Neural crest cell (in vitro differentiated cells): ENCODE measurements around the gene PTPN22. TPM values are rescaled to one million over a fixed set of nuclear protein-coding genes. Genes with fewer than 3 reads are reported as not detected.

ENCODE experiments used
- DNase-seq: peaks from one replicate; pipeline ENCODE4 v3.0.0; 2021; ENCODE audit warnings: low read depth, mixed read lengths, low spot score
- H3K27ac Mint-ChIP-seq: one replicate; pipeline ENCODE4 v1.8.0; 2021; ENCODE audit warnings: mild to moderate bottlenecking, mixed read lengths; ENCODE audit not compliant: unreplicated experiment
- H3K27me3 Mint-ChIP-seq: 2 replicates; pipeline ENCODE4 v1.8.0; 2021; ENCODE audit warnings: low read depth, mild to moderate bottlenecking, mixed read lengths
- H3K36me3 Mint-ChIP-seq: 2 replicates; pipeline ENCODE4 v1.8.0; 2021; ENCODE audit warnings: low read depth, mild to moderate bottlenecking, mixed read lengths
- H3K4me1 Mint-ChIP-seq: 2 replicates; pipeline ENCODE4 v1.8.0; 2021; ENCODE audit warnings: mixed read lengths
- H3K4me3 Mint-ChIP-seq: one replicate; pipeline ENCODE4 v1.8.0; 2021; ENCODE audit warnings: mild to moderate bottlenecking, mixed read lengths
- H3K9me3 Mint-ChIP-seq: 2 replicates; pipeline ENCODE4 v1.8.0; 2021; ENCODE audit warnings: mixed read lengths
- total RNA-seq: library from RNA; stranded (reverse); gene quantifications from 2 replicates; pipeline ENCODE4 v1.2.1, GENCODE V29; 2021
- TF ChIP-seq, protein P1 (sequence below): fragments of 200-600 bp; sonication (generic); conservative IDR thresholded peaks from 2 replicates; pipeline ENCODE4 v1.5.0; 2021; ENCODE audit warnings: antibody characterized with exemption, mild to moderate bottlenecking

The PTPN22 gene
- total RNA-seq, 1 donor from 2014 or later: not detected

DNA sequence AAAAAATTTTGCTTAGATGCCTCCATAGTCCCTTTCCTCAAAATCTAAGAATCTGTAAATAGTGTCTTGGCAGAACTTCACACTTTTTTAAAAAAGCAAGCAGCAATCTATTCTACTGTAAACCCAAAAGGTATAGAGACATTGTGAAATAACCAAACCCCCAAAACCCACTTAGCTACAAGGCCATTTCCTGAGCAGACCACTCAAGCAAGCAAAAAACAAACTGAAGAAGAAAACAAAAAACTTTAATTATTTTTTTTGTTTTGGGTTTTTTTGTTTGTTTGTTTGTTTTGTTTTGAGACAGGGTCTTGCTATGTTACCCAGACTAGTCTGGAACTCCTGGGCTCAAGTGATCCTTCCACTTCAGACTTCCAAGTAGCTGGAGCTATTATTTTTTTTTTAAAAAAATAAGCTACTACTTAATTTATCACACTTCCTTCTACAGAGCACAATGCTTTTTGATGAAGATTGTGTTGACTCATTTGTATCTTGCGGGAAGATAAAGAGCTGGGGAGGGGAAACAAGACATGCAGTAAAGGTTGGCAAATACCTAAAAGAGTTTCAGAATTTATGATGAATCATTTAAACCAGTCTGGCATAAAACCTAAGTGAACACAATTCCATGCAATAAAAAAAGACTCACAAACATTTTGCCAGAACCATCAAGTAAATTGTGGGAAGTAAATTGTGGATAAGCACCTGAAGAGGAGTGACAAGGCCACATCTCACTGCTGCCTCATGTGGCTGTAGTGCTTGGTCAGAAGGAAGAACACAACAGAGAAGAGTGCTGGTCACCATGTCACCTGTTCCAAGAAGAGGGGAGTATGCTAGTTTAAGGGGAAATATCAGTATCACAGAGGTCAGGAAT is 2.7 kb upstream of the PTPN22 start:
- Mint-ChIP-seq H3K27me3 (no peaks in the 10 kb centered on the region), H3K27ac (no peak overlapping the region), H3K36me3 (no peaks in the 10 kb centered on the region), H3K4me1 (no peaks in the 10 kb centered on the region), H3K4me3 (no peak overlapping the region), H3K9me3 (peaks cover 1% of the 10 kb centered on the region)
- no peak for DNase-seq
- TF ChIP-seq, protein P1, sequence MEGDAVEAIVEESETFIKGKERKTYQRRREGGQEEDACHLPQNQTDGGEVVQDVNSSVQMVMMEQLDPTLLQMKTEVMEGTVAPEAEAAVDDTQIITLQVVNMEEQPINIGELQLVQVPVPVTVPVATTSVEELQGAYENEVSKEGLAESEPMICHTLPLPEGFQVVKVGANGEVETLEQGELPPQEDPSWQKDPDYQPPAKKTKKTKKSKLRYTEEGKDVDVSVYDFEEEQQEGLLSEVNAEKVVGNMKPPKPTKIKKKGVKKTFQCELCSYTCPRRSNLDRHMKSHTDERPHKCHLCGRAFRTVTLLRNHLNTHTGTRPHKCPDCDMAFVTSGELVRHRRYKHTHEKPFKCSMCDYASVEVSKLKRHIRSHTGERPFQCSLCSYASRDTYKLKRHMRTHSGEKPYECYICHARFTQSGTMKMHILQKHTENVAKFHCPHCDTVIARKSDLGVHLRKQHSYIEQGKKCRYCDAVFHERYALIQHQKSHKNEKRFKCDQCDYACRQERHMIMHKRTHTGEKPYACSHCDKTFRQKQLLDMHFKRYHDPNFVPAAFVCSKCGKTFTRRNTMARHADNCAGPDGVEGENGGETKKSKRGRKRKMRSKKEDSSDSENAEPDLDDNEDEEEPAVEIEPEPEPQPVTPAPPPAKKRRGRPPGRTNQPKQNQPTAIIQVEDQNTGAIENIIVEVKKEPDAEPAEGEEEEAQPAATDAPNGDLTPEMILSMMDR: no peak

DNA sequence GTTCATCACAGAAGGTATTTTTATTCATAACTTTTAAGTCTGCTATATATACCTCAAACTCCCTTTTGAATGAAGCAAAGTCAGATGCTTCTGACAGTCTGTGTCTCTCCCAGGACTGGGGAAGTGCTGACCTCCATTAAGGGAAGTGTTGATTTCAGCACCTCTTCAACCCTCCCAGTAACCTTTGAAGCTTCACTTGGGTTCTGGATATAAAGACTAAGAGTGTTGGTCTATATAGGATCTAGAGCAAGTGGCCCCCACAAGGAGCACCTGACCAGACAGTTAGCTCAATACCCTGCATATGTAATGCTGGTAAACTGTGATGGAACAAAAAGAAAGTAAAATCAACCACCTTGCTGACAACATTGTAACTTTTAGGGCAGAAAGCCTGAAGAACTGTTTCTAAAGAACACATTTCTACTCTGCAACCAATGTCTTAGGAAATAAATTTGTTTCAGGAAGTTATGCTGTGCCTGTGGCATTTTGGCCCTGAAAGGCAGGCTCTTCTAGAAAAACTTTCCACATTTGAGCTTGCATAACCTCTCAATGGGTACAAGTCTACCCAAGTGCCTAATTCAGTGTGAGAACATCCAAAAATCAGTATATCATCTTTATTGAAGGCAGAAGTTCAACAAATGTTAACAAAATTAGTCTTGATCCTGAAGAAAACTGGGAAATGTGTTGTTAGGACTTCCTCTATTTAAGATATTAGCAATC is 865 bp upstream of the PTPN22 start:
- H3K36me3 Mint-ChIP-seq: no peaks in the 10 kb centered on the region
- TF ChIP-seq, protein P1: no peak
- H3K4me1 Mint-ChIP-seq: no peaks in the 10 kb centered on the region
- H3K4me3 Mint-ChIP-seq: no peak overlapping the region
- no peak for DNase-seq
- H3K9me3 Mint-ChIP-seq: no peaks in the 10 kb centered on the region
- H3K27ac Mint-ChIP-seq: no peak overlapping the region
- H3K27me3 Mint-ChIP-seq: no peaks in the 10 kb centered on the region

DNA sequence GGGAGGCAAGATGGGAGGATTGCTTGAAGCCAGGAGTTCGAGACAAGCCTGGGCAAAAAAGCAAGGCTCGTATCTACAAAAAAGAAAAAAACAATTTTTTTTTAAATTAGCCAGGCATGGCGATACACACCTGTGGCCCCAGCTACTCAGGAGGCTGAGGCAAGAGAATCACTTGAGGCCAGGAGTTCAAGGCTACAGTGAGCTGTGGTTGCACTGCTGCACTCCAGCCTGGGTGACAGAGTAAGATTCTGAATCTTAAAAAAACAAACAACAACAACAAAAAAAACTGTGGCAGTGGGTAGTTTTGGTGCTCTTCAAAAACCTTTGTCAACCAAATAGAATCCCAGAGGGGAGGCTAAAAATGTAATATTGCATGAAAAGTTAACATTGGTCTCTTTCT is 734 bp downstream of the PTPN22 start:
- H3K36me3 Mint-ChIP-seq: no peaks in the 10 kb centered on the region
- no peaks in the 10 kb centered on the region for H3K9me3 Mint-ChIP-seq
- DNase-seq: no peak
- H3K27me3 Mint-ChIP-seq: no peaks in the 10 kb centered on the region
- no peak overlapping the region for H3K4me3 Mint-ChIP-seq
- H3K27ac Mint-ChIP-seq: no peak overlapping the region
- TF ChIP-seq, protein P1: no peak
- no peaks in the 10 kb centered on the region for H3K4me1 Mint-ChIP-seq

DNA sequence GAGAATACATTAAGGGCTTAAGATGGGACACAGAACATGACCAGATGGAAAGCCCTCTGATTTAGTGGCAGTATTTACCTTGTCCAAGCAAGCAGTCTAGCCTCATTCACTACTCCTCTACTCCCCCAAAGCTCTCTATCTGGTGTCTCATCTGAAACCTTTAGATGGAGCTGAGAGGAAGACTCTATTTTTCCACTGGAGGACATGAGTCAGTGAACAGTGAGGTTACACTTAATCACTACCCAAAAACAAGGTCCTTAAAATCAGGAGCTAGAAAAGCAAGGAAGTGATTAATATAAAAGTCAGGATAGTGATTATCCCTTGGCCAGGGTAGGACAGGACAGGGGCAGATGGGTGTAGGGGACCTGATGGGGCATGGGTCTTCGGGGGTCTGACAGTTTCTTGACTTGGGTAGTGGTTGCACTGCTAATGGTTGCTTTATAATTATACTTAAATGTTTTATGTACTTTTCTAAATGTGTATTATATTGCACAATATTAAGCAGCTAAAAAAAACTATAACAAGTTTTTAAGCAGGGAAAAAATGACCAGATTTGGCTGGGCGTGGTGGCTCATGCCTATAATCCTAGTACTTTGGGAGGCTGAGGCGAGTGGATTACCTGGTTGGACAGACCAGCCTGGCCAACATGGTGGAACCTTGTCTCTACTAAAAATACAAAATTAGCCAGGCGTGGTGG is 3.0 kb downstream of the PTPN22 start:
- no peak overlapping the region for H3K4me3 Mint-ChIP-seq
- H3K27ac Mint-ChIP-seq: no peak overlapping the region
- DNase-seq: no peak
- no peaks in the 10 kb centered on the region for H3K4me1 Mint-ChIP-seq
- no peaks in the 10 kb centered on the region for H3K9me3 Mint-ChIP-seq
- no peaks in the 10 kb centered on the region for H3K36me3 Mint-ChIP-seq
- no peaks in the 10 kb centered on the region for H3K27me3 Mint-ChIP-seq
- TF ChIP-seq, protein P1: no peak

DNA sequence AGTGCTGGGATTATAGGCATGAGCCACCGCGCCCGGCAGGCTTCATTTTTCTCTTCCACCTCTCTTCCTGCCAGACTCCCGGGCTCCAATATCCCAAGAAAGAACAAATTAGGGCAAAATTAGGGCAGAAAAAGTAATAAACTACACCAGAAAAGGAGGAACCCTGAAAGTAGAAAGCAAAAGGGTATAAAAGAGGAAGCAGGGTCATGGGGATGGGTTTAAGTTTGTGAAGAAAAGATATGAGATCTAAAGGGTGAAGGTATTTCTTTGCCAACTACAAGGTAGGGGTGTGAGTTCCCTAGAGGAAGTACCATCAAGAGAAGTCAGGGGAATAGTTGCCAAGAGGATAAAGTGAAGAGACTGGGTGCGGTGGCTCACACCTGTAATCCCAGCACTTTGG is 9.9 kb downstream of the PTPN22 start:
- Mint-ChIP-seq H3K4me3 (no peak overlapping the region), H3K4me1 (no peaks in the 10 kb centered on the region), H3K9me3 (no peaks in the 10 kb centered on the region), H3K36me3 (no peaks in the 10 kb centered on the region), H3K27me3 (no peaks in the 10 kb centered on the region), H3K27ac (no peak overlapping the region)
- TF ChIP-seq, protein P1: no peak
- no peak for DNase-seq
